ENCODE data around the gene DKK3. TPM values are rescaled to one million over a fixed set of nuclear protein-coding genes. Genes with fewer than 3 reads are reported as not detected.

Gene DKK3
- polyA plus RNA-seq, 3 donors: 4.5 to 20.2 (median 7.8) TPM

GRCh38 chr11:12009617-12010321 lies 1.3 kb upstream of the DKK3 start:
- no peak overlapping the region for H3K27ac ChIP-seq (ENCODE audit: low read depth, low read length)
- 61 to 70% (median 69%) methylated on average over 15 of the region's 15 CpGs for WGBS, 3 donors

GRCh38 chr11:12008790-12009616 lies 577 bp upstream of the DKK3 start:
- 1 to 5% (median 3%) methylated on average over 33 to 76 of the region's 76 CpGs for WGBS, 3 donors
- no peak overlapping the region for H3K27ac ChIP-seq (ENCODE audit: low read depth, low read length)

DNA sequence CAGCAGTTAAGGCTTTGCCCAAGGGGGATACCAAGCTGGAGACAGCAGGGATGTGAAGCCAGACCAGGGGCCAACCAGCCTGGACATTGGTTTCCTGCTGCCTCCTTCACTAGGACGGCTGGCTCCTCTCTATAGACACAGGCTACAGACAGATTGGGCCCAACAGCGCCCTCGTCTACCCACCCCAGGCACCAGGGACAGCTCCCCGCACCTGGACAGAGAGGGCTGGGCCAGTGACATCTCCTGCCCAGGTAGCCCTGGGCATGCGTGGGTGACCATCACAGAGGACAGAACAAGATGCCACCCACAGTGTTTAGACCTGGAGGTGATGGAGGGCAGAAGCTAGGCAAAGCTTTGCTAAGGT lies 1.2 kb downstream of the DKK3 start:
- WGBS, 3 donors: 92 to 93% (median 92%) methylated on average over 5 of the region's 5 CpGs
- no peak overlapping the region for H3K27ac ChIP-seq (ENCODE audit: low read depth, low read length)

DNA sequence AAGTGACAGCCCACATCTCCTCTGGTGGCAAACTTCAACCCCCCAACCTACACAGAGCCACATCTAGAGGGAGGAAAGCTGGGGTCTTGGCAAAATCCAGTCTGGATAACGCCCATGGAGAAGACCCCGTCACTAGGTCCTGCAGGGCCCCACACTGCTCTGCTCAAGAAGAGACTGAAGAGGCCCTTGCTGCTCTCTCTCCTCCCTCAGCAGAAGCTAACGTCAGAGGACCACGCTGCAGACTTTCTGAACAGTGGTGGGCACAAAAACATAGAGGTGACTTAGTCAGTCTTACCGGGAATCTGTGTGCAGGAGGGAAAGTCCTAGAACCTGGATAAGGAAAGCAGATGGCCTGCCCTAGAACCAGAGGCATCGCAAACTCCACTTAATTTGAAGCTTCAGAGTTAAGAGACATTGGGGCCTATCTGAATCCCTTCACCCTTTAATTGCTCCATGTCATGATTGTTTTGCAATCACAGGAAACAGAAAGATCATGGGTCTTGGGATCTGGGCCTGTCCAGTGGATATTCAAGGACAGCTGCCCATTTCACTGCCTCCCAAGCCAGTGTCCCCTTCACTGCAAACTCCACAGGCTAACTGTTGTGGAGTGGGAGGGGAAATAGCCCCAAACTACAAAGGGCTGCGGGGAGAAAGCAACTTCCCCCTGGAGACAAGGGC lies 1.7 kb downstream of the DKK3 start:
- 92 to 95% (median 94%) methylated on average over 7 of the region's 7 CpGs for WGBS, 3 donors
- no peak overlapping the region for H3K27ac ChIP-seq (ENCODE audit: low read depth, low read length)

GRCh38 chr11:12005476-12005875 lies 3.0 kb downstream of the DKK3 start:
- WGBS, 3 donors: 53 to 71% (median 71%) methylated on average over 1 of the region's 1 CpG
- no peak overlapping the region for H3K27ac ChIP-seq (ENCODE audit: low read depth, low read length)

DNA sequence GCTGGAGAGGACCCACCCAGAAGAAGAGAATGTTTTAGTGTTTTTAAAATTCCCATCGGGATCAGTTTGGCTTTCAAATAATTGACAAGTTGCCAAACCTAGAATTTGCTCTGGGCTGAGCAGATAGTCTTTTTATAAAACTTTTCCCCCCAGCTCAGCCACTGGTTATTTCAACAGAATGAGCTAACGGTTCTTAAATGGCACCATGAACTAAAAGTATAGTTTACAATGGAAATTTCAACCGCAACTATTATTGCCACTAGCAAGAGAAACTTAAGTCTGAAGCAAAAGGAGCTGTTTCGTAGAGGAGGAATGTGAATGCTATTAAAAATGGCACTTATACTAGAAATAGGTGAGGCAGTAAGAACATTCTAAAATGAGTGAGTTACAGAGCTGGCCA lies 3.4 kb downstream of the DKK3 start:
- WGBS, 3 donors: 76 to 82% (median 80%) methylated on average over 4 of the region's 4 CpGs
- H3K27ac ChIP-seq (ENCODE audit: low read depth, low read length): no peak overlapping the region

GRCh38 chr11:12003815-12004214 lies 4.6 kb downstream of the DKK3 start:
- no peak overlapping the region for H3K27ac ChIP-seq (ENCODE audit: low read depth, low read length)
- 86 to 89% (median 87%) methylated on average over 4 of the region's 4 CpGs for WGBS, 3 donors

DNA sequence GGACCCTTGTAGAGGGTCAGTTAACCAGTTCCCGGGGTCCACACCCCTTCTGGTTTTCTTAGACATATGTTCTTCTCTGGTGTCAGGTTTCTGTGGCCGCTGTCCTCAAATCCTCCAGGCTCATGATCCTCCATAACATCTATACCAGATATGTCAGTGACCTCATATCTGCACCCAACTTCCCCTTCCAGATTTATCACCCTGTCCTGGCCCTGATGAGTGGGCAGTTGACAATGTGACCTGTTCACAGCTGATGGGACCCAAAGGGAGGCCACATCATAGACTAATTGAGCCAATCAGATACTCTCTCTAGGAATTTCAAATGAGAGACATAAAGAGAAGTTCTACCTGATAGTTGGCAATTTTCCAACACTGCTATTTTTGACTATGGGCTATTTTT lies 5.1 kb downstream of the DKK3 start:
- WGBS, 3 donors: 93 to 100% (median 97%) methylated on average over 2 of the region's 2 CpGs
- H3K27ac ChIP-seq (ENCODE audit: low read depth, low read length): no peak overlapping the region

GRCh38 chr11:12001186-12001585 lies 7.2 kb downstream of the DKK3 start:
- WGBS, 3 donors: 38 to 90% (median 90%) methylated on average over 7 of the region's 7 CpGs
- H3K27ac ChIP-seq (ENCODE audit: low read depth, low read length): no peak overlapping the region

GRCh38 chr11:11998091-11998781 lies 10.2 kb downstream of the DKK3 start:
- no peak overlapping the region for H3K27ac ChIP-seq (ENCODE audit: low read depth, low read length)
- WGBS, 3 donors: 60 to 76% (median 69%) methylated on average over 8 of the region's 8 CpGs

DNA sequence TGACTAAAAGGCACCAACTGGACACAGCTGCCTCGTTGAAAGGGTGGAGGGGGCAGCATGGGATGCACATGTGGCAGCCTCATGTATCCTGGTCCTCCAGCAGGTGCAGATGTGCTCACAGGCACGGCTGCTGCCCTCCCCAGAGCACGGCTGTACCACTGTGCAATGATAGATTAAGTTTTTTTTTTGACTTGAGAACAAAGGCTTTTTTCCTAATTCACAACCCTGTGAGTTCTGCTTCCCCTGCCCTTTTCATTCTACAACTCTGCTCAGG lies 11.4 kb downstream of the DKK3 start:
- WGBS, 3 donors: 61 to 81% (median 73%) methylated on average over 3 of the region's 3 CpGs

GRCh38 chr11:11996321-11997048 lies 11.9 kb downstream of the DKK3 start:
- 78 to 91% (median 90%) methylated on average over 11 of the region's 11 CpGs for WGBS, 3 donors
- H3K27ac ChIP-seq (ENCODE audit: low read depth, low read length): no peak overlapping the region

More for the DNA sequence above, 11.4 kb downstream of the DKK3 start:
- H3K27ac ChIP-seq (ENCODE audit: low read depth, low read length): no peak overlapping the region

DNA sequence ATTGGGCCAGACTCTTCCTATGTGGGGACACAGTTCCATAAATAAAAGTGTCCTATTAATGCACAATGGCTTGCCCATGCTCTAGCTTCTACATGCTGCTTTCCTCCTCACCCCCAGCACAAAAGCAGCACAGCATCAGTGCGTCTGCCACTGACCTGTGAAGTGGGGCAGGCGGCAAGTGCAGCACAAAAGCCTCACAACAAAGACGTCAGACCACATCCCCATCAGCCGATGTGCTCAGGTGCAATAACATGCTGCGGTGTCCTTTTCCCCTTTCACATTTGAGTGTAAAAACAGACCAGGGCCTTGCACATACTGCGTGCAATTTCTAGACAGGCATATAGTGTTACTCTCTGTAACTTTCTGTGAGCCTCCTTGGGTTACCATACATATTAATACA lies 12.8 kb downstream of the DKK3 start:
- no peak overlapping the region for H3K27ac ChIP-seq (ENCODE audit: low read depth, low read length)
- 91 to 96% (median 93%) methylated on average over 6 of the region's 6 CpGs for WGBS, 3 donors

GRCh38 chr11:11993839-11994238 lies 14.6 kb downstream of the DKK3 start:
- no peak overlapping the region for H3K27ac ChIP-seq (ENCODE audit: low read depth, low read length)
- 77 to 81% (median 80%) methylated on average over 8 of the region's 8 CpGs for WGBS, 3 donors

DNA sequence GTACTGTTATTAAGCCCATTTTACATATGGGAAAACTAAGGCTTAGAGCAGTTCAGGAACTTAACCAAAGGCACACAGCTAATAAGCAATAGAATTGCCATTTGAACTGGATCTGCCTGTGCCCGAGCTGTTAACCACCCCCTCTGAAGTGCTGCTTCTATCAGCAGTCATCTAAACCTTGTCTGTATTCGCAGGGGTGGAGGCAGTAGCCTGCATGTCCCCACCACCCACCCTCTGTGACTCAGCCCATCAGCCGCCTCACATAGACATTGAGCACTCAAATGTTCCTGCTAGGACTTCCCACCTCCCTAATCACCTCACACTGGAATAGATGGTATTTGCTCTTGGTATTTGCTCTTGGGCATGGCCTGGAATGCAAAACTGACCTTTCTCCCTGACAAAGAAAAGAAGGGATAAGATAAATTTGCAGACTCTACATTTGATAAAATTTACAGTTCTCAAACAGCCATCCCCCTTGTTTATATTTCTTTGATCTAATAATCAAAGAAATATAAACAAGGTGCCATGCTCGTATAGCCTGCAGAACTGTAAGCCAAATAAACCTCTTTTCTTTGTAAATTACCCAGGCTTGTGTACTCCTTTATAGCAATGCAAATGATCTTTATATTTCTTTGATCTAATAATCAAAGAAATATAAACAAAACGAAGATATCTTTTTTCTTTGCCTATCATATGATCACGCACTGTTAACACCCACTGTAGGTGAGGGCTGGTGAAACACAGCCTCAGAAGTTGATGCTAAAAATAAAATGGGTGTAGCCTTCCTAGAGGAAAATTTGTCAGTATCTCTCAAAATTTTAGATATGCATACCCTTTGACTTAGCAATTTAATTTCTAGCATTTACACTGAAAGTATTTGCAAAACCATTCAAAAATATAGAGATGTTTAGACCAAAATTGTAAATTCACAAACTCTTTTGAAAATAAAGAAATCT lies 15.9 kb downstream of the DKK3 start:
- WGBS, 3 donors: 60 to 88% (median 85%) methylated on average over 6 of the region's 6 CpGs
- H3K27ac ChIP-seq (ENCODE audit: low read depth, low read length): no peak overlapping the region

DNA sequence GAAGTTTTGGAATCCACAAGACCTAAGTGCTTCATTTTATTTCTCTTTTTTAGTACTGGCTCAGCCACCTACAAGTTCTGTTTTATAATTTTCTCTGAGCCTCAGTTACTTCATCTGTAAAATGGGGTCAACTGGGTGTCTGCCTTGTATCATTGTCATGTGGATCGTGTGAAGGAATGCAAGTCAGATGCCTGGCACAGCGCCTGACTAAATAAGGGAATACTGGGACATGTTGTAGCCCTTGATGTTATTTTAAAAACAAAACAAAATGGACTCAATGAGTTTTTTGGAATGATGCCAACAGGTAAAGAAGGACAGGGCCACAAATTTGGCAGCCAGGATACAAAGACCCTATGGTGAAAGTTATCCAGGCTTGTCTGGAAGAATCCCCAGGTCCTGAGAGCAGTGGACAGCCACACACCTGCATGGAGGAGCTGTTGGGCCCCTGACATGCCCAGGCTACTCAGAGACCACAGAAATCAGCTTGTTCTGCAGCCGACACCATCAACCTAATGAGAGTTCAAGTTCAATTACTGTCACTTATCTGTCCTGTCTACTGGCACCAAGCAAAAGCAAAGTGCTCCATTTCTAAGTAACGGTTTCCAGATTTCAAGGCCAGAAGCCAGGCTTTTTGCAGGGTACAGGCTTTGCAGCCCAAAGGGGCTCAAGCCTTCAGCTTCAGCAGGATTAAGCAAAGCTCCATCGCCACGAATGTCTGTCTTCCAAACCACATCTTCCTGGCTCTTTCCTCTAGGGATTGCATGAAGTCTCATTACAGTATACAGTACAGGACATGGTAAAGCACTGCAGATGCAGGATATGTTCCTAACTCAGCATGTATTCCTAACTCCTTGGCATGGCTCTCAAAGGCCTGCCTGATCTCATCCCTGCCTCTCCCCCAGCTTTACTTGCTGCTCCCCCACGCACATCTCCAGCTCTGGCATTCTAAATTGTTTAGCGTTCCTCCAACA lies 18.4 kb downstream of the DKK3 start:
- H3K27ac ChIP-seq (ENCODE audit: low read depth, low read length): no peak overlapping the region
- 66 to 70% (median 67%) methylated on average over 8 of the region's 8 CpGs for WGBS, 3 donors

Data from adipose tissue (tissue), 3 donors.